GM21360 (cell line): ENCODE measurements around the gene ATP7B.

ENCODE experiments used
- ATAC-seq: cut with Tn5 transposase; IDR thresholded peaks from one replicate; pipeline ENCODE4 v1.9.1; 2021; ENCODE audit warnings: mild to moderate bottlenecking, moderate library complexity; ENCODE audit not compliant: unreplicated experiment

ATP7B gene

DNA sequence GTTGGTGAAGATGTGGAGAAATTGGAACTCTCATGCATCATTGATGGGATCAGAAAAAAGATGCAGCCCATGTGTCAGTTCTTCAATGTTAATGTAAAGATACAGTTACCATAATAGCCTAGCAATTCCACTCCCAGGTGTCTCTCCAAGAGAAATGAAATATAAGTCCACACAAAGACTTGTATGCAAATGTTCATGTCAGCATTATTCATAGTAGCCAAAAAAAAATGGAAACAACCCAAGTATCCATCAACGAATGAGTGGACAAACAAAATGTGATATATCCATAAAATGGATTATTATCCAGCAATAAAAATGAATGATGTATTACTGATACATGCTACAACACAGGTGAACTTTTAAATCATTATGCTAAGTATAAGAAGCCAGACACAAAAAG is 110.8 kb downstream of the ATP7B start:
- no peak for ATAC-seq

DNA sequence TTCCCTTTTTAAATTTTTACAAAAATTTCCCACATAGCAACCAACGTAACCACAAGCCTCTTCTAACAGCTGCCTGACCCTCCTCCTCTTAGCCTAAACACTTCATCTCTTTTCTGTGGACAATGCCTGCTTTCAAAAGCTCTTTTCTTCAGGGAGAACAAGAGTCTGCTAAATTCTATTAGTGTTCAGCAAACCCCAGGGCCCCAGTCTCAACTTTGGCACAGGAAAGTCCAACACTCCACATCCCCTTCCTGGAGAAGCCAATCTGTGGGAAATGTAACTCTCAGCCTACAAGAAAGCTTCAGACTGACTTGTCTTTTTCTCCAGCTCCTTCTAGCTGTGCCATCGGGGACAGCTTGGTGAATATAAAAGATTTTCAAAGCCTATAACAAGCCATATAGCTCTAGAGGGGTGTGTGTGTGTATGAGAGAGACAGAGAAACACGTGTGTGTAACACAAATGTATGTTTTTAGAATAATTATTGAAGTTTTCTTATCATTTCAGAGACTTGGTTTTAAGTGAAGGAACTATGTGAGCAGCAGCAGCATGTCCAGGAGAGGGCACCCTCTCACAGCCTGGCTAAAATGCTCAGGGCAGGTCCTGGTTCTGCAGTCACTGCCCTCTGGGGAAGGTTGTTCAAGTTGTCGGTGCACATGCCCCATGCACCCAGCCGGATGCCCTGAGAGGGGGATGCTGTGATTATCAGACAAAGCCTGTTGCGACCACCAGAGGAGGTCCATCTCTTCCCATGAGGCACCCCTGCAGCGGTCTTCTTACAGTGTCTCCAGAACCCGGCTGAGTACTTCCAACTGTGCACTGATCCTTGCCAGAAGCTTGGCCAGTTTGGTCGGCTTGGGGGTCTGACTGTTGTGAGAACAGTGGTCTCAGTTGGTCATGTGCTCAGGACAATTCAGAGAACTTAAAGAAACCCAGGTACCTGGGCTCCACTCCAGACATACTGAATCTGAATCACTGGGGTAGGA is 115.1 kb downstream of the ATP7B start:
- ATAC-seq, result no peak

GRCh38 chr13:51894239-51894638 is 117.0 kb downstream of the ATP7B start:
- ATAC-seq, result no peak

DNA sequence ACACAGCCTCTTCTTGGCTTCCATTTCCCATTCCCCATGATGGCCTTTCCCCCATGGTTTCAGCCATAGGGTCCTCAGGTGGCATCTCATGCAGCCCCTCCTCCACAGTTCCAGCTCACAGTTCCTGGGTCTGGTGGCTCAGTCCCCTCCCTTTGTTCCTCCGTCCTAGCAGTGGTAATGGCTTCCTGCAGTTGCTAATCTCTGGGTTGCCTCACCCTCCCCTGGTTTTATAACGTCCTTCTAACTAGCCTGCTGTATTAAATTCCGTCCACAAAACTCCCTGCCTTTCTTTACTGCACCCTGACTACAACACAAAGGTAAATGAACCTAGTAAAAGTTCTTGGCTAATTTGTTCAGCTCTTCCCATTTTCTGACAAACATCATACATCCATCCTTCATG is 118.6 kb downstream of the ATP7B start:
- no peak for ATAC-seq

- ATAC-seq, result no peak
Observed at GRCh38 chr13:51887468-51887867, 123.8 kb downstream of the ATP7B start.

DNA sequence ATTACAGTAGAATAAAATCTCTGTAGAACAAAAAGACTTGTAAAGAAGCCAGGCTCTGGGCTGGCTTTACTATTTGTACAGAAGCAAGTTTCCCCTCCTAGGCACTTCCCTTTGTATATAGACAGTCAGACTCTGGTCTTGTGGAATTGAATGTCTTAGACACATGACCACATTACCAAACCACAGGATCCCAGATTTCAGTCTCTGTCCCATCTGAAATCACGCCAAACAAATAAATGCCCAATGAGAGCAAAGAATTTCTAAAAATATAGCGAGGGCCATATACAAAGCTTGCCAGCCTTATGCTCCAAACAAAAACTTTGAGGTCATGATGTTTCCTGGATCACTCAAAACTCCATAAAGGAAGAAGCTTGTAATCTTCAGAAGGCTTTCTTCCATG is 125.6 kb downstream of the ATP7B start:
- ATAC-seq, result no peak

GRCh38 chr13:51883226-51883600 is 128.0 kb downstream of the ATP7B start:
- no peak for ATAC-seq
